Endothelial cell of umbilical vein (primary cell): ENCODE measurements around the gene PPP1R3G. TPM values are rescaled to one million over a fixed set of nuclear protein-coding genes. Genes with fewer than 3 reads are reported as not detected.

Source experiments
- BruUV-seq: library from RNA; stranded (reverse); fragments of 400-500 nt; replicated peaks from 2 replicates; lab custom pipeline; 2021; lab: Mats Ljungman, UMichigan
- CTCF ChIA-PET: fragments of 300-600, 350-600 bp; sonication (Branson Sonifier 250); formaldehyde crosslinking; loops from one replicate; lab custom pipeline; 2021; ENCODE audit warnings: antibody characterized with exemption, inconsistent platforms; lab: Charles Lee
- POLR2A ChIA-PET: fragments of 300-600, 350-600 bp; sonication (Branson Sonifier 250); formaldehyde crosslinking; loops from one replicate; lab custom pipeline; 2021; ENCODE audit warnings: antibody characterized with exemption, inconsistent platforms; lab: Charles Lee
- DNase-seq: peaks from one replicate; pipeline ENCODE4 v3.0.0-alpha.2; 2011; ENCODE audit warnings: low read depth, low spot score
- FAIRE-seq: peaks from 2 replicates; lab custom pipeline; 2011; peaks lifted over from hg19 to GRCh38; lab: Jason Lieb, UNC
- H2AFZ ChIP-seq: 2 replicates; pipeline ENCODE4 v1.6.0; 2012; ENCODE audit warnings: low read depth, low read length, control low read depth, inconsistent platforms
- H3K27ac ChIP-seq: 2 replicates; pipeline ENCODE4 v1.5.1; 2011; ENCODE audit warnings: low read depth, mild to moderate bottlenecking, control low read depth, low read length, moderate library complexity; ENCODE audit not compliant: insufficient read depth
- H3K27me3 ChIP-seq, 2 experiments: 2 replicates each; pipeline versions ENCODE4 v1.6.0 to v1.6.1; 2011; ENCODE audit warnings: low read length in 2 of 2, mixed read lengths in 1 of 2; ENCODE audit not compliant: control insufficient read depth in 2 of 2, insufficient read depth in 2 of 2
- H3K36me3 ChIP-seq, 2 experiments: 2 replicates in 1 of 2; 3 replicates in 1 of 2; pipeline ENCODE4 v1.5.1; 2011; ENCODE audit warnings: low read length in 2 of 2, mild to moderate bottlenecking in 1 of 2, moderate library complexity in 1 of 2; ENCODE audit not compliant: control insufficient read depth in 2 of 2, insufficient read depth in 2 of 2; ENCODE audit errors: extremely low read depth in 1 of 2
- H3K4me1 ChIP-seq: 3 replicates; pipeline ENCODE4 v1.5.1; 2011; ENCODE audit warnings: mild to moderate bottlenecking, low read length; ENCODE audit not compliant: control insufficient read depth, insufficient read depth; ENCODE audit errors: extremely low read depth
- H3K4me2 ChIP-seq: 2 replicates; pipeline ENCODE4 v1.6.1; 2011; ENCODE audit warnings: low read length, control low read depth, mixed read lengths; ENCODE audit not compliant: insufficient read depth
- H3K4me3 ChIP-seq, 3 experiments: fragments of 200-600 bp in 1 of 3; sonication (generic), shearing (Covaris generic) in 1 of 3; replicated peaks in 1 of 3; 2 replicates each; pipeline ENCODE4 v1.5.1; 2011 to 2016; ENCODE audit warnings: control low read depth in 3 of 3, low read length in 3 of 3, mild to moderate bottlenecking in 2 of 3, inconsistent platforms in 1 of 3, low read depth in 1 of 3, moderate library complexity in 1 of 3; ENCODE audit not compliant: insufficient read depth in 1 of 3
- H3K79me2 ChIP-seq: 2 replicates; pipeline ENCODE4 v1.6.0; 2012; ENCODE audit warnings: low read length, inconsistent platforms; ENCODE audit not compliant: control insufficient read depth, insufficient read depth
- H3K9ac ChIP-seq: replicated peaks from 2 replicates; pipeline ENCODE3; 2011; ENCODE audit warnings: low read length, control low read depth; ENCODE audit not compliant: insufficient read depth; ENCODE audit errors: extremely low read depth
- H3K9me1 ChIP-seq: replicated peaks from 3 replicates; pipeline ENCODE4 v1.6.0; 2011; ENCODE audit warnings: mild to moderate bottlenecking, low read length; ENCODE audit not compliant: control insufficient read depth, insufficient read depth; ENCODE audit errors: extremely low read depth
- H3K9me3 ChIP-seq: replicated peaks from 2 replicates; pipeline ENCODE4 v1.5.1; 2012; ENCODE audit warnings: low read length, inconsistent platforms; ENCODE audit not compliant: control insufficient read depth, insufficient read depth
- H4K20me1 ChIP-seq: replicated peaks from 2 replicates; pipeline ENCODE3; 2011; ENCODE audit warnings: mild to moderate bottlenecking, low read length; ENCODE audit not compliant: control insufficient read depth, insufficient read depth; ENCODE audit errors: extremely low read depth
- CTCF ChIP-seq, 2 donors: IDR thresholded peaks; 1 replicate in 1 of 2; 2 replicates in 1 of 2; pipeline ENCODE4 v1.5.1; 2011; ENCODE audit warnings: low read length in 2 of 2, mild to moderate bottlenecking in 2 of 2, moderate library complexity in 2 of 2, control low read depth in 1 of 2, inconsistent platforms in 1 of 2, low read depth in 1 of 2; ENCODE audit not compliant: insufficient read depth in 1 of 2; ENCODE audit errors: extremely low read depth in 1 of 2
- EZH2 ChIP-seq: IDR thresholded peaks from 2 replicates; pipeline ENCODE4 v1.6.1; 2012; ENCODE audit warnings: borderline replicate concordance, low read depth, mild to moderate bottlenecking, moderate library complexity, low read length, inconsistent platforms; ENCODE audit not compliant: severe bottlenecking
- JUN ChIP-seq: IDR thresholded peaks from 2 replicates; pipeline ENCODE4 v1.6.1; 2011; ENCODE audit warnings: borderline replicate concordance, low read depth; ENCODE audit not compliant: insufficient read length, insufficient read depth
- MYC ChIP-seq: IDR thresholded peaks from one replicate; pipeline ENCODE4 v1.6.1; 2011; ENCODE audit warnings: mild to moderate bottlenecking, low read depth, low read length
- POLR2AphosphoS5 ChIP-seq: IDR thresholded peaks from 2 replicates; pipeline ENCODE4 v1.6.1; 2012; ENCODE audit warnings: low read depth, mild to moderate bottlenecking, control low read depth, low read length, moderate library complexity; ENCODE audit not compliant: insufficient read depth
- dilution Hi-C: fragments of 300-500 bp; cut with MboI; formaldehyde crosslinking; loops from one replicate; pipeline ENCODE4 v1.15.0; 2019; ENCODE audit warnings: low sequenced_read_pairs; ENCODE audit not compliant: extremely low pct_ligation_motif_present
- intact Hi-C: fragments of 100-400 bp; cut with micrococcal nuclease; formaldehyde crosslinking; loops from one replicate; pipeline ENCODE4 v1.10.0; 2022
- polyA plus RNA-seq, 4 experiments: library from polyadenylated mRNA; depleted of rRNA in 3 of 4; stranded (reverse) in 3 of 4; unstranded in 1 of 4; fragments of >200 nt; gene quantifications; 2 replicates each; pipeline versions ENCODE4 v1.2.1 to v1.2.3, GENCODE V29; 2011 to 2012; ENCODE audit warnings: missing spikeins in 1 of 4
- total RNA-seq: library from RNA; stranded (reverse); gene quantifications from 2 replicates; pipeline ENCODE4 v1.2.3, GENCODE V29; 2021
- TF ChIP-seq, protein P1 (sequence below): IDR thresholded peaks from 2 replicates; pipeline ENCODE4 v1.6.1; 2011; ENCODE audit not compliant: insufficient read depth, insufficient read length

The PPP1R3G gene
- total and polyA plus RNA-seq, 2 donors (not counting 3 experiments of a cell fraction or from before 2014, with no cell fraction given): 0.04 to 0.09 TPM

GRCh38 chr6:5109436-5109835, 24.3 kb downstream of the PPP1R3G start:
- H3K4me2 ChIP-seq: no peak overlapping the region
- dilution Hi-C loops: no loop called here
- H3K27ac ChIP-seq: no peak overlapping the region
- no peaks in the 10 kb centered on the region for H3K9me1 ChIP-seq
- no peak overlapping the region for H3K9ac ChIP-seq
- TF ChIP-seq EZH2 (no peak), JUN (no peak), POLR2AphosphoS5 (no peak), CTCF (IDR thresholded peaks at IDR 0.05; ENCODE audit: extremely low read depth in 1 of 2, insufficient read depth in 1 of 2, low read depth in 1 of 2, low read length in 2 of 2) (no peak), MYC (no peak)
- TF ChIP-seq, protein P1, sequence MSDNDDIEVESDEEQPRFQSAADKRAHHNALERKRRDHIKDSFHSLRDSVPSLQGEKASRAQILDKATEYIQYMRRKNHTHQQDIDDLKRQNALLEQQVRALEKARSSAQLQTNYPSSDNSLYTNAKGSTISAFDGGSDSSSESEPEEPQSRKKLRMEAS: no peak
- no peak for FAIRE-seq
- no TSS peak for BruUV-seq
- no peak overlapping the region for H3K4me3 ChIP-seq
- no peaks in the 10 kb centered on the region for H3K36me3 ChIP-seq
- H2AFZ ChIP-seq: no peak overlapping the region
- ChIA-PET POLR2A (no interaction called here), CTCF (no interaction called here)
- no peaks in the 10 kb centered on the region for H3K9me3 ChIP-seq
- no peaks in the 10 kb centered on the region for H3K4me1 ChIP-seq
- no peaks in the 10 kb centered on the region for H3K27me3 ChIP-seq
- intact Hi-C loops: no loop called here
- no peak for DNase-seq
- H3K79me2 ChIP-seq: no peaks in the 10 kb centered on the region
- no peaks in the 10 kb centered on the region for H4K20me1 ChIP-seq
